ENCODE results near the gene UBA3.

UBA3 gene

DNA sequence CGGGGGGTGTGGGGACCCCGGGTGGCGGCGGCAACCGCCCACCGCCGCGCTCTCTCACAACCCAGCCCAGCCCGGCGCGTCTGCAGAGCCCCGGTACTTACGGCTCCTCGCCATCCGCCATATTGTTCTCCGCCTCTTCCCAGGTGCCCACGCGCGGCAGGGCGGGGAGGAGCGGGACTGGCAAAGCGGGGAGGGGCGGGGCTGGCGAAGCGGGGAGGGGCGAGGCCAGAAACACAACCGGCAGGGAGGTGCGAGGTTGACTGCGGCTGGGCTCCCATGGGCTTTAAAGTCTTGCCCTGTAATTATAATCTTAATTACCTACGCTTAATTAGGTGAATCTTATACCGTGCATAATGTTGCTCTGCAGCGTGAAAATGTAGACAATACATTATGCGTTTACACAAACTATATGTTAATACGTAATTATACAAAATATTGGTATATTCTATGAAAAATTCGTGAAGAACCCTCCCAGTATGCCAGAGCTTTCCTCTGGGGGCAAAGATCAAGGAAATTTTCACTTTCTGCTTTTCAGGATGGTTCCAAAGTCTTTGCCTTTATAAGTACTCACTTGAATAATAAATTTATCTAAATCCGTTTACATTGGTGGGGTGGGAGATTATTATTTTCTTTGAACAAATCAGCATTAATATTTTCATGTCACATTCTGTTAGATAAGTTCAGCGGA lies at the start of gene UBA3:
Gene UBA3 (minus strand): TSS at position 133 of the 688 bp plus-strand sequence. CDS start 12 bp downstream, at position 121.
- DNase-seq (ENCODE audit: low read depth), result peak; percentile 84

DNA sequence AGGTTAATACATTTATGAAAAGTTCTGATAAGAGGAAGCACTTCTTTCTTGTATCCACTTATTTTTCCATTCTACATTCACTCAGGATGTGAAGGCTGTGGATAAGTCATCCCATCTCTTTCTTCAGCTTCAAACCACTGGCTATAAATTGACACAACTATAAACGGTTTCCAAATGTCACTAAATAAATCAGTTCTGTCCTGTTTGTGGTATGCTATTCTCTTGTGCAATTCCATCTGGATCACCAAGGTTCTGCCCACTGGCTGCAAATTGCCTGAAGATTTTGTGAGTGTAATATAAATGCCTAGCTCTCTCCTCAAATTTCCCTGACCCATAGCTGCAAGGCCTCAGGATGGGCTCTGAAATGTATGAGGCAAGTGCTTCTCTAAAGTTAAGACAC lies 49.4 kb upstream of the UBA3 start:
- DNase-seq (ENCODE audit: low read depth), result no peak

DNA sequence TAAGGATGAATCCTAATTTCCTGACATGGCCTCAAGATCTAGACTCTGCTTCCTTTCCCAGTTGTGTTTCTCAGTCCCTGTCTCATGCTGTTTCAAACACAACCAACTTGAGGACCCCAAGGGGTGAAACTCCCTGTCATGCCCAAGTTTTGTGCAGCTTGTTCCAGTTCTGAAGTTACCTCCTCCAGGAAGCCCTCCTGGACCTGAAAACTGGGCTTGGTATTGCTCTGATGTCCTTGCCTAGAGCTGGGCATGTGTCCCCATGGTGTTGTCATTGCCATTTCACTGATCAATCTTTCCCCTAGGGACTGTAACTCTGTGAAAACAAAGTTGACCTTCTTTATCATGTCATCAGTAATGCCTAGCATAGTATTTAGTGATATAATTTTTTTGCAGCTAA lies 48.3 kb upstream of the UBA3 start:
- DNase-seq (ENCODE audit: low read depth), result no peak

DNA sequence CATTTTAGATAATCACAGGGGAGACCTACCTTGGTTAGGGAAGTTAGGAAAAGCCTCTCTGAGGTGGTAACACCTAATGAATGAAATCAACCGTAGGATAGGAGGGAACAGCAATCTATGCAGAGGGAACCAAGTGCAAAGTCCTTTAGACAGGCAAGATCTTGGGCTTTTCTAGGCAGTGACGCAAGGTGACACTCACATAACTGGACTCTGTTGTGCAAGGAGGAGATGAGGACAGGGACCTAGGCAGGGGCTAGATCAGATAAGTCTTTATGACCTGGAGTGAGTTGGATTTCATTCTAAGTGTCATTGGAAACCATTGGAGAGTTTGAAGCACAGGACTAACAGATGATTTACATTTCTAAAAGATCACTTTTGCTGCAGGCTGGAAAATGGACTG lies 46.8 kb upstream of the UBA3 start:
- no peak for DNase-seq (ENCODE audit: low read depth)

DNA sequence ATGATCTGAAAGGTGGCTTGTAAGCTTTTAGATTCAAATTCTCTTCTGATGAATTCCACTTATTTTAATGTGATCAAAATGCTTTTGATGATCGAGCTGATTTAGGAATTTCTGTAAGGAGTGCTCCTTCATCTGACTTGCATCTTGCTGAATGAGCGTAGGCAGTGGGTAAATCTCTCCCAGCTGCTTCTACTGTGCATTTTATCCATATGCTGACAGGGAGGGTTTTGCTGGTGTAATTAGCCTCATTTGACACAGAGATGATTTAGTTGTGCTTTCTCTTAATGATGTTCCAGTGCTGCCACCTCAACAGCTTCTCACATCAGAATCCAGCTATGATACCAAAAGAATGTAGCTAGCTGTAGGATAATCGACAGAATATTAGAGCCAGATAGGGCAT lies 46.1 kb upstream of the UBA3 start:
- no peak for DNase-seq (ENCODE audit: low read depth)

- DNase-seq (ENCODE audit: low read depth), result no peak
Measured at GRCh38 chr3:69122403-69122802, 42.2 kb upstream of the UBA3 start, which contains the start of gene LMOD3. TSS of gene LMOD3 (minus strand) at chr3:69122595. CDS start at chr3:69122386, 209 bp downstream.

DNA sequence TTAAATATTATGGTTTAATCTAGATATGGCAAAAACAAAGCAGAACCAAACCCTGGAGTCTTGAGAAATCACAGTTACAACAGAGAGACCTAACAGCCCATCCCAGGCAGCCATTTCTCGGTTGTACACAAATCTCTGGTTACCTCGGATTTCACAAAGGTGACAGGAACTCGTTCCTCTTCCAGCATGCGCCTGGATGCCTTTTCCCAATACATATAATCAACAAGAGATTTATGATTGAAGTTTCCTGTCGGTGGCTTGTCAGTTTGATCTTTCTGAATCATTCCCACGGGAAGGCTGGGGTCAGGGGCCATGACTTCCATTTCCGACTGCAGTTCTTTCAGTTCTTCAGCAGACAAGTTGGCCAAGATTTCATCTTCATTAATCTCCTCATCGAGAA lies 41.8 kb upstream of the UBA3 start:
- no peak for DNase-seq (ENCODE audit: low read depth)

DNA sequence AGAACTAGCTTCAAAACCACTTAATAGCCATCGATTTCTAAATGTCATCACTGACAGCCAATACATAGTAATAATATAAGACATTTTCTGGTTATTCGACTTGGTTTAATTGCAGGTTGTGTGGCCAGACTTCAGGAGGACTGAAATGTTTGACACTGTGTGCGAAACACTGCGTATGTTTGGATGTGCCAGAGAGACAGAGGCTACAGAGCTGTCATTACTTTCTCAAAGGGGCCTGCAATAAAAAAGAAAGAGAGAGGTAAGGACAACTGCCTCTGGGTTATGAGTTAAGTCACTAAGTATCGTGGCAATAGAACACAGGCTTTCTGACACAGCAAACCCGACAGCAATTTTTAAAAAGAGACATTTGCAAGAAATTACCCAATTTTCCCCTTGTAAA lies 41.3 kb upstream of the UBA3 start:
- DNase-seq (ENCODE audit: low read depth), result no peak

- DNase-seq (ENCODE audit: low read depth), result peak; percentile 78
Measured at GRCh38 chr3:69120879-69121464, 40.8 kb upstream of the UBA3 start.

GRCh38 chr3:69119681-69120080 lies 39.5 kb upstream of the UBA3 start:
- no peak for DNase-seq (ENCODE audit: low read depth)

GRCh38 chr3:69119138-69119537 lies 39.0 kb upstream of the UBA3 start:
- no peak for DNase-seq (ENCODE audit: low read depth)

DNA sequence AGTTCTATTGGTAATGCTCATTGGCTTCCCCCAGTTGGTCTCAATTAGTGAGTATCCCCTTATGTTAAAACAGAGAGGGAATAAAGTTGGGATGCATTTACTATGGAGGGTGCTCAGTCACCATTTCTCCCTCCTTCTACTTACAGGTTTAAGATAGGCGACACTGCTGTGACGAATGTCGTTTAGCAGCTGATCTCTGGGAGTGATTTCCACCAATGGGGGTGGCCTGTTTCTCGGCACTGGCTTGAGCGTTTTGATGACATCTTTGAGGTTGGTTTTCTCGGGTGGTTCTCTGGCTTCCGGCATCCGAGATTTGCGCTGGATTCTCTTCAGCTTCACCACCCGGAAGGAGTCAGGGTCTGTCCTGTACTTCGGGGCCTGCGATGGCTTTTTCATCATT lies 38.4 kb upstream of the UBA3 start:
- no peak for DNase-seq (ENCODE audit: low read depth)

GRCh38 chr3:69116897-69117296 lies 36.7 kb upstream of the UBA3 start:
- DNase-seq (ENCODE audit: low read depth), result no peak

GRCh38 chr3:69116162-69116561 lies 36.0 kb upstream of the UBA3 start:
- no peak for DNase-seq (ENCODE audit: low read depth)

GRCh38 chr3:69115731-69116130 lies 35.6 kb upstream of the UBA3 start:
- DNase-seq (ENCODE audit: low read depth), result no peak

DNA sequence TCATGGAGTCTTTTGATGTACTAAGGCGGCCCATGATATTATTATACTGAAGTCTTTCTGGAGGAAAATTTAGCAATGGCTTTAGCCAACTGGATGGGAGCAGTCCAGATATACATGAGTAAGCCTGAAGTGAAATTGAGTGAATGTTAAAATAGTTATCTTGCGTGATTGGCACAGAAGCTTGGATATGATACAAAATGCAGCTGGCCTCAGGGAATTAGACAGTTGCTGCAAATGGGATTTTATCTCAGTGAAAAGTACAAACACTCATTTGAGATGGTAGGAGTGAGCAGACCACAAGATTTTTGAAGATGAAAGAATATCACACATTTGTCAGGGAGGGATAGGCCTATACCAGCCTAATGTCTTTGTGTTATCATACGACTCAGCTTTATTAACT lies 33.4 kb upstream of the UBA3 start:
- no peak for DNase-seq (ENCODE audit: low read depth)

GRCh38 chr3:69110941-69111546 lies 30.9 kb upstream of the UBA3 start:
- no peak for DNase-seq (ENCODE audit: low read depth)

DNA sequence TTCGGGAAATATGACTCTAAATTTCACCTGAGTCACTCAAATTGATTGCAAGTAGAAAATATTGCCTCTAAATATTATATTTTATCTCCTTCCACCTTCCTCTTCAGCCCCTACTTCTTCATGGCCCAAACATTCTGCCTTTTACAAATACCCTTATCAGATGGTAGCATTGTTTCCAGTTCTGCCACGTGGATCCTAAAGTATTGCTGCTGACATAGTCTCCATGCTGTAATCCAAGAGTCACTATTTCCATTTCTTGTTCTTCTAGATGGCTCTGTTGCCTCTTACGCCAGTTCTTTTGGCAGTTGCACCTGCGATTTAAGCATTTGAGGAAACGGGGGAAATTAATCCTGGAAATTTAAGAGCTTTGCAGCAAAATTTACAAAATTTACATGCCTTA lies 28.6 kb upstream of the UBA3 start:
- DNase-seq (ENCODE audit: low read depth), result no peak

- DNase-seq (ENCODE audit: low read depth), result no peak
Measured at GRCh38 chr3:69107841-69108240, 27.7 kb upstream of the UBA3 start.

GRCh38 chr3:69105320-69105719 lies 25.2 kb upstream of the UBA3 start:
- no peak for DNase-seq (ENCODE audit: low read depth)

GRCh38 chr3:69104586-69104985 lies 24.4 kb upstream of the UBA3 start:
- no peak for DNase-seq (ENCODE audit: low read depth)

DNA sequence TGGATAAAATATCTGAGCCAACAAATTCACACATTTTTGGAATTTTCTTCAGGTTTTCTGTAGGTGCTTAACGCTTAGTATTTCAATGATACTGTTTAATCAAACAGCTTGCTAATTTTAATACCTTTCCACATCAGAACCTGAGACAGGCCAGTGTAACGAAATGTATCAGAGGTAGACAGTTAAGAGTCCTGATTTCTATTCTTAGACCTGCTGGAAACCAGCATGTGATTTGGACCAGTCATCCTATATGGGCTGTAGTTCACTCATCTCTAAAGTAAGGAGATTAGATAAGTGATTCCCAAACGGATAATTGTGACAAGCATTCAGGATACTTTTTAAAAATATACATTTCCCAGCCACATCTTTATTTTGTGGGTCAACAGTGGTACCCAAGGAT lies 23.0 kb upstream of the UBA3 start:
- DNase-seq (ENCODE audit: low read depth), result no peak

DNA sequence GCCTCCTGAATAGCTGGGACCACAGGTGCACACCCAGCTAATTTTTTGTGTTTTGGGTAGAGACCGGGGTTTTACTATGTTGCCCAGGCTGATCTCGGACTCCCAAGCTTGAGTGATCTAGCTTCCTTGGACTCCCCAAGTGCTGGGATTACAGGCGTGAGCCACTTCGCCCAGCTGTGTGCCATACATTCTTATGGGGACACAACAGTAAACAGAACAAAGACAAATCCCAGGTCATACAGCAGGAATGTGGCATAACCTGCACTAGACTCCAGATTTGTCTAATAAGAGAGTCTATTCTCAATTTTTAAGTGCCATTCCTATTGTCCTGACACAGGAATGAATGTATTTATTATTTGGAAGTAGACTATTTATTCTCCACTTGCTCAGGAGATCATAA lies 22.2 kb upstream of the UBA3 start:
- no peak for DNase-seq (ENCODE audit: low read depth)

- DNase-seq (ENCODE audit: low read depth), result no peak
Measured at GRCh38 chr3:69099576-69099975, 19.4 kb upstream of the UBA3 start.
